ENCODE measurements around the gene USP43. TPM values are rescaled to one million over a fixed set of nuclear protein-coding genes. Genes with fewer than 3 reads are reported as not detected.

Gene USP43
- total RNA-seq, 6 donors from 2014 or later, result 5.9 to 17.9 (median 11.0) TPM

GRCh38 chr17:9696279-9697044 is 51.1 kb downstream of the USP43 start:
- no peaks in the 10 kb centered on the region for H3K9me3 ChIP-seq
- H3K4me3 ChIP-seq, result no peak overlapping the region
- no peak overlapping the region for H3K27ac ChIP-seq
- ATAC-seq (ENCODE audit: low FRiP score in 2 of 2), result no peak
- TF ChIP-seq POLR2AphosphoS5 (IDR thresholded peaks at IDR 0.05), result no peak
- no peak for TF ChIP-seq POLR2A (IDR thresholded peaks at IDR 0.05)
- no peak for TF ChIP-seq CTCF (IDR thresholded peaks at IDR 0.05)
- TF ChIP-seq EP300 (IDR thresholded peaks at IDR 0.05), result no peak
- 95 to 98% methylated on average over 11 to 12 of the region's 12 CpGs for WGBS, 2 donors
- peaks cover 0 to 11% (median 0%) of the 10 kb centered on the region in 4 donors for H3K36me3 ChIP-seq
- H3K27me3 ChIP-seq, result no peaks in the 10 kb centered on the region
- no peaks in the 10 kb centered on the region for H3K4me1 ChIP-seq
- no peak for DNase-seq

DNA sequence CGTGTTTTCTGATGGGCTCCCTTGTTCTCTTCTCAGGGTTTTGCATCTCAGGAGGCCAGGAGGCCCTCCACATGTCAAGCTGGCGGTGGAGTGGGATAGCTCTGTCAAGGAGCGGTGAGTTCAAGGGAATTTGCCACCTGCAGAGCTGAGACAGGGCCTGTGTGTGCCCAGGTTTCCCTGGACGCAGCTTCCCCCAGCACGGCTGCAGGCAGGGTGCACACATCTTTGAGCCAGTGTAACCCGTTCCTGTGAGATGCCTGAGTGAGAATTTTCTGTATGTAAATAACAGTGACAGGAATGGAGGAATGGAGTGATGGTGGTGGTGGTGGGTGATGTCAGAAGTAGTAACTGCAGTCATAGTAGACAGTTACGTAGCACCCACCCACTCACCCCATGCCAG is 54.8 kb downstream of the USP43 start:
- TF ChIP-seq CTCF (IDR thresholded peaks at IDR 0.05), result no peak
- no peak for TF ChIP-seq EP300 (IDR thresholded peaks at IDR 0.05)
- no peak for TF ChIP-seq POLR2AphosphoS5 (IDR thresholded peaks at IDR 0.05)
- TF ChIP-seq POLR2A (IDR thresholded peaks at IDR 0.05), result no peak
- ATAC-seq (ENCODE audit: low FRiP score in 2 of 2) (no peak), DNase-seq (no peak)
- no peak overlapping the region for H3K4me3 ChIP-seq
- H3K27me3 ChIP-seq, result no peaks in the 10 kb centered on the region
- H3K36me3 ChIP-seq, result peaks cover 0 to 9% (median 0%) of the 10 kb centered on the region in 4 donors
- no peak overlapping the region for H3K27ac ChIP-seq
- H3K4me1 ChIP-seq, result no peaks in the 10 kb centered on the region
- no peaks in the 10 kb centered on the region for H3K9me3 ChIP-seq
- WGBS, 2 donors, result 94 to 95% methylated on average over 4 to 6 of the region's 7 CpGs

DNA sequence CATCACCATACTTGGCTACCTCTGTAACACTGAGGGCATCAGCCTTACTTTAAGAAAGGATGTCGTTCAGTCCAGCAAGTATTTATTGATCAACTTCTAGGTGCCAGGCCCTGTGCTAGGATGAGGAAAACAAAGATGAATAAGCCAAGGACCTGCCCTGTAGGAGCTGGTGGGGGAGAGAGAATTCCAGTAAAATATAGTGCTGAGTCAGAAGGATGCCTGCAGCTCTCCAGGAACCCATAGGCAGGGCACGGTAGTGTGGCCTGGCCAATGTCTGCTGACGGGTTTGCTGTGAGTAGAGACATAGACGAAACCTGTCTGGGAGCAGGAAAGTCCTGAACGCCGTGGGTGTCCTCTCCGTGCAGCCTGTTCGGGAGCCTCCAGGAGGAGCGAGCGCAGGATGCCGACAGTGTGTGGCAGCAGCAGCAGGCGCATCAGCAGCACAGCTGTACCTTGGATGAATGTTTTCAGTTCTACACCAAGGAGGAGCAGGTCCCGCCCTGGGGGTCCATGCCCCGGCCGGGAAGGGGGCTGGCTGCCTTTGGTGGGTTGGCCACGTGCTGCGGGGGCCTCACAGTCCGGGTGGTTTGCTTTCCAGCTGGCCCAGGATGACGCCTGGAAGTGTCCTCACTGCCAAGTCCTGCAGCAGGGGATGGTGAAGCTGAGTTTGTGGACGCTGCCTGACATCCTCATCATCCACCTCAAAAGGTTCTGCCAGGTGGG is 55.6 kb downstream of the USP43 start:
- peak in 1 of 2 donors; percentile 74 for DNase-seq
- 88 to 91% methylated on average over 15 to 19 of the region's 20 CpGs for WGBS, 2 donors
- ATAC-seq (ENCODE audit: low FRiP score in 2 of 2), result no peak

DNA sequence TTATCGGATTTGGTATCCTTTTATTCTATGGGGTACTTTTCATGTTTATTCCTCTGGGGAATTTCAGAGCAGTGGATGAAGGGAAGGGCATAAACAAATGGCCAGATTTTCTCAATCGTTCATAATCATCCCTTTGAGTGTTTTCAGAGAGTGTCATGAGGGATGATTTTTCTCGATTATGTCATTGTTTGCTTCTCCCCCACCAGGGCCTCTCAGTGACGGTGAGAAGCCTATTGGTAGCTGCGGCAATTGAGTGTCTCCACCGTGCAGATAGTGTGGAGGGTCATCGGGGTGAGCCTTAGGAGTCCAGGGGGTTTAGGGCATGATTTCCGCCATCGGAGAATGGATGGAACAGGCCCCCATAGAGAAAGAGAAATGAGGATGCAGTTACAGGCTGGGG is 57.2 kb downstream of the USP43 start:
- TF ChIP-seq CTCF (IDR thresholded peaks at IDR 0.05) (no peak), EP300 (IDR thresholded peaks at IDR 0.05) (no peak), POLR2AphosphoS5 (IDR thresholded peaks at IDR 0.05) (no peak), POLR2A (IDR thresholded peaks at IDR 0.05) (no peak)
- H3K36me3 ChIP-seq, result peaks cover 0 to 9% (median 0%) of the 10 kb centered on the region in 4 donors

More for the DNA sequence above, 55.6 kb downstream of the USP43 start:
- peaks cover 0 to 9% (median 0%) of the 10 kb centered on the region in 4 donors for H3K36me3 ChIP-seq
- no peaks in the 10 kb centered on the region for H3K9me3 ChIP-seq
- no peak overlapping the region for H3K27ac ChIP-seq
- H3K4me1 ChIP-seq, result no peaks in the 10 kb centered on the region
- H3K27me3 ChIP-seq, result no peaks in the 10 kb centered on the region
- no peak for TF ChIP-seq POLR2A (IDR thresholded peaks at IDR 0.05)
- no peak for TF ChIP-seq POLR2AphosphoS5 (IDR thresholded peaks at IDR 0.05)
- no peak for TF ChIP-seq EP300 (IDR thresholded peaks at IDR 0.05)
- TF ChIP-seq CTCF (IDR thresholded peaks at IDR 0.05), result no peak
- H3K4me3 ChIP-seq, result no peak overlapping the region

More for the DNA sequence above, 57.2 kb downstream of the USP43 start:
- WGBS, 2 donors, result 87 to 89% methylated on average over 9 of the region's 9 CpGs
- H3K4me3 ChIP-seq, result no peak overlapping the region
- no peaks in the 10 kb centered on the region for H3K9me3 ChIP-seq
- DNase-seq (no peak), ATAC-seq (ENCODE audit: low FRiP score in 2 of 2) (no peak)
- no peaks in the 10 kb centered on the region for H3K27me3 ChIP-seq
- H3K27ac ChIP-seq, result no peak overlapping the region
- no peaks in the 10 kb centered on the region for H3K4me1 ChIP-seq
